HG03442 (cell line): ENCODE data around the gene MAGEB6.
"Not testable (repeated sequence)": the region's sequence is repeated elsewhere in the genome, so short reads cannot be mapped to it uniquely, and the experiment has no call there.

Experiments
- ATAC-seq: cut with Tn5 transposase; IDR thresholded peaks from one replicate; pipeline ENCODE4 v1.9.1; 2021; ENCODE audit warnings: mild to moderate bottlenecking, moderate library complexity; ENCODE audit not compliant: unreplicated experiment

Gene MAGEB6

GRCh38 chrX:26192204-26192603 is at the start of gene MAGEB6:
TSS of gene MAGEB6 (plus strand) at chrX:26192440. CDS start at chrX:26193847, 1,407 bp downstream.
- no peak for ATAC-seq

GRCh38 chrX:26146024-26146423 is 46.2 kb upstream of the MAGEB6 start:
- ATAC-seq: no peak

GRCh38 chrX:26160301-26160700 is 31.9 kb upstream of the MAGEB6 start, which contains the start of gene MAGEB6B:
TSS of gene MAGEB6B (plus strand) at chrX:26160601. CDS start at chrX:26160601, 0 bp downstream.
- no peak for ATAC-seq

GRCh38 chrX:26203561-26203960 is 11.3 kb downstream of the MAGEB6 start:
- no peak for ATAC-seq

GRCh38 chrX:26204717-26205116 is 12.5 kb downstream of the MAGEB6 start:
- not testable (repeated sequence) for ATAC-seq

GRCh38 chrX:26208012-26208411 is 15.8 kb downstream of the MAGEB6 start:
- no peak for ATAC-seq

- no peak for ATAC-seq
Measured at GRCh38 chrX:26215869-26216268, 23.6 kb downstream of the MAGEB6 start, which contains the start of gene MAGEB5. TSS of gene MAGEB5 (plus strand) at chrX:26216169. CDS start at chrX:26217302, 1,133 bp downstream.

GRCh38 chrX:26219351-26219750 is 27.1 kb downstream of the MAGEB6 start:
- ATAC-seq: no peak

- no peak for ATAC-seq
Measured at GRCh38 chrX:26234177-26234576, 41.9 kb downstream of the MAGEB6 start.
